H9 (cell line): ENCODE data around the gene ADARB2. TPM values are rescaled to one million over a fixed set of nuclear protein-coding genes. Genes with fewer than 3 reads are reported as not detected.

ENCODE experiments used
- DNase-seq: peaks from one replicate; pipeline ENCODE4 v3.0.0-alpha.2; 2017
- H2AFZ ChIP-seq: one replicate; pipeline ENCODE4 v1.6.1; 2013; ENCODE audit warnings: mild to moderate bottlenecking, low read length, control low read depth, moderate library complexity
- H2AK5ac ChIP-seq: 2 replicates; pipeline ENCODE4 v1.6.1; 2013; ENCODE audit warnings: low read length, control low read depth, mixed read lengths; ENCODE audit not compliant: insufficient read length
- H2BK120ac ChIP-seq: one replicate; pipeline ENCODE4 v1.6.1; 2013; ENCODE audit warnings: low read depth, mild to moderate bottlenecking, low read length, control low read depth, inconsistent platforms; ENCODE audit not compliant: poor library complexity, severe bottlenecking
- H2BK12ac ChIP-seq: 2 replicates; pipeline ENCODE4 v1.6.1; 2013; ENCODE audit warnings: low read length, control low read depth, mixed read lengths, low read depth; ENCODE audit not compliant: insufficient read length
- H2BK15ac ChIP-seq: 2 replicates; pipeline ENCODE4 v1.6.1; 2013; ENCODE audit warnings: low read depth, low read length, control low read depth
- H2BK20ac ChIP-seq: one replicate; pipeline ENCODE4 v1.6.1; 2013; ENCODE audit warnings: low read depth, mild to moderate bottlenecking, low read length, control low read depth, inconsistent platforms; ENCODE audit not compliant: poor library complexity, severe bottlenecking
- H2BK5ac ChIP-seq: 2 replicates; pipeline ENCODE4 v1.6.1; 2013; ENCODE audit warnings: low read length, control low read depth, mixed read lengths; ENCODE audit not compliant: insufficient read length
- H3K14ac ChIP-seq: 2 replicates; pipeline ENCODE4 v1.6.1; 2013; ENCODE audit warnings: low read length, control low read depth; ENCODE audit not compliant: insufficient read depth
- H3K18ac ChIP-seq: 2 replicates; pipeline ENCODE4 v1.6.1; 2013; ENCODE audit warnings: low read depth, mild to moderate bottlenecking, mixed read lengths, low read length, control low read depth; ENCODE audit not compliant: insufficient read length
- H3K23ac ChIP-seq: 2 replicates; pipeline ENCODE4 v1.6.1; 2013; ENCODE audit warnings: low read length, control low read depth, mixed read lengths, low read depth; ENCODE audit not compliant: insufficient read length
- H3K23me2 ChIP-seq: 2 replicates; pipeline ENCODE4 v1.6.1; 2013; ENCODE audit warnings: low read depth, mild to moderate bottlenecking, mixed read lengths, low read length, control low read depth; ENCODE audit not compliant: insufficient read length, poor library complexity, severe bottlenecking
- H3K27ac ChIP-seq: 2 replicates; pipeline ENCODE4 v1.5.1; 2013; ENCODE audit warnings: low read length, control low read depth, mixed read lengths, low read depth; ENCODE audit not compliant: insufficient read length
- H3K27me3 ChIP-seq: 2 replicates; pipeline ENCODE4 v1.6.1; 2013; ENCODE audit warnings: low read length, control low read depth, inconsistent platforms; ENCODE audit not compliant: insufficient read depth
- H3K4ac ChIP-seq: 2 replicates; pipeline ENCODE4 v1.6.1; 2013; ENCODE audit warnings: low read depth, mild to moderate bottlenecking, control low read depth, inconsistent platforms, low read length, moderate library complexity
- H3K4me1 ChIP-seq: 2 replicates; pipeline ENCODE4 v1.6.1; 2013; ENCODE audit warnings: low read length, control low read depth, inconsistent platforms; ENCODE audit not compliant: insufficient read depth
- H3K4me2 ChIP-seq: 2 replicates; pipeline ENCODE4 v1.6.1; 2013; ENCODE audit warnings: low read length, control low read depth, mixed read lengths; ENCODE audit not compliant: insufficient read length, insufficient read depth
- H3K56ac ChIP-seq: 2 replicates; pipeline ENCODE4 v1.6.1; 2013; ENCODE audit warnings: low read depth, mild to moderate bottlenecking, mixed read lengths, low read length, control low read depth; ENCODE audit not compliant: insufficient read length
- H3K79me1 ChIP-seq: 2 replicates; pipeline ENCODE4 v1.6.1; 2013; ENCODE audit warnings: low read depth, mild to moderate bottlenecking, moderate library complexity, low read length, control low read depth, inconsistent platforms; ENCODE audit not compliant: insufficient read depth, poor library complexity, severe bottlenecking
- H3K79me2 ChIP-seq: 2 replicates; pipeline ENCODE4 v1.6.1; 2013; ENCODE audit warnings: low read length, control low read depth, inconsistent platforms; ENCODE audit not compliant: insufficient read depth
- H3K9ac ChIP-seq: 2 replicates; pipeline ENCODE4 v1.6.1; 2013; ENCODE audit warnings: low read length, control low read depth, mixed read lengths; ENCODE audit not compliant: insufficient read length; ENCODE audit errors: extremely low read depth
- H3K9me3 ChIP-seq: one replicate; pipeline ENCODE4 v1.6.1; 2013; ENCODE audit warnings: low read depth, low read length, inconsistent platforms; ENCODE audit not compliant: control insufficient read depth
- H3T11ph ChIP-seq: one replicate; pipeline ENCODE4 v1.6.1; 2013; ENCODE audit warnings: mild to moderate bottlenecking, low read length, control low read depth, inconsistent platforms
- H4K20me1 ChIP-seq: one replicate; pipeline ENCODE4 v1.6.1; 2013; ENCODE audit not compliant: control insufficient read depth, insufficient read length, insufficient read depth
- H4K5ac ChIP-seq: 2 replicates; pipeline ENCODE4 v1.6.1; 2013; ENCODE audit warnings: low read depth, mild to moderate bottlenecking, mixed read lengths, low read length, control low read depth; ENCODE audit not compliant: insufficient read length
- H4K8ac ChIP-seq: replicated peaks from 2 replicates; pipeline ENCODE4 v1.6.1; 2013; ENCODE audit warnings: low read length, control low read depth, mixed read lengths, low read depth; ENCODE audit not compliant: insufficient read length
- H4K91ac ChIP-seq: 2 replicates; pipeline ENCODE4 v1.6.1; 2013; ENCODE audit warnings: low read depth, mild to moderate bottlenecking, moderate library complexity, mixed read lengths, low read length, control low read depth; ENCODE audit not compliant: insufficient read length
- H3K27ac Mint-ChIP-seq, 3 experiments: 2 replicates in 2 of 3; 3 replicates in 1 of 3; pipeline ENCODE4 v1.8.0; 2020 to 2021; ENCODE audit warnings: mixed read lengths in 3 of 3, mild to moderate bottlenecking in 1 of 3, moderate library complexity in 1 of 3
- H3K27me3 Mint-ChIP-seq: 2 replicates; pipeline ENCODE4 v1.8.0; 2021; ENCODE audit warnings: low read depth, mild to moderate bottlenecking, moderate library complexity, mixed read lengths
- H3K36me3 Mint-ChIP-seq, 3 experiments: 2 replicates in 2 of 3; 3 replicates in 1 of 3; pipeline ENCODE4 v1.8.0; 2020 to 2021; ENCODE audit warnings: low read depth in 3 of 3, mixed read lengths in 3 of 3; ENCODE audit not compliant: insufficient read depth in 1 of 3
- H3K4me1 Mint-ChIP-seq, 2 experiments: 2 replicates each; pipeline ENCODE4 v1.8.0; 2020; ENCODE audit warnings: mixed read lengths in 2 of 2
- H3K4me3 Mint-ChIP-seq, 2 experiments: 2 replicates in 1 of 2; 3 replicates in 1 of 2; pipeline ENCODE4 v1.8.0; 2020 to 2021; ENCODE audit warnings: mild to moderate bottlenecking in 2 of 2, mixed read lengths in 2 of 2, moderate library complexity in 1 of 2
- H3K9me3 Mint-ChIP-seq, 2 experiments: 2 replicates in 1 of 2; 3 replicates in 1 of 2; pipeline ENCODE4 v1.8.0; 2020; ENCODE audit warnings: mild to moderate bottlenecking in 2 of 2, mixed read lengths in 2 of 2, moderate library complexity in 1 of 2
- WGBS: extraction: QIAGEN DNeasy Blood & Tissue Kit; methylation state at CpG from one replicate; pipeline ENCODE4 v1.1.7; 2013; ENCODE audit warnings: missing lambda C conversion rate, low lambda C conversion rate, mixed read lengths; ENCODE audit not compliant: insufficient read length; ENCODE audit errors: extremely low coverage; 5-methylcytosine and 5-hydroxymethylcytosine counted together
- total RNA-seq: library from RNA; stranded (reverse); gene quantifications from 2 replicates; pipeline ENCODE4 v1.2.1, GENCODE V29; 2021
- TF ChIP-seq, protein P1 (sequence below): fragments of 200-600 bp; sonication (generic); conservative IDR thresholded peaks from 3 replicates; pipeline ENCODE4 v1.8.0; 2021; ENCODE audit warnings: antibody characterized with exemption, mild to moderate bottlenecking

Gene ADARB2
- total RNA-seq, 1 experiment from 2014 or later: 0.87 TPM

DNA sequence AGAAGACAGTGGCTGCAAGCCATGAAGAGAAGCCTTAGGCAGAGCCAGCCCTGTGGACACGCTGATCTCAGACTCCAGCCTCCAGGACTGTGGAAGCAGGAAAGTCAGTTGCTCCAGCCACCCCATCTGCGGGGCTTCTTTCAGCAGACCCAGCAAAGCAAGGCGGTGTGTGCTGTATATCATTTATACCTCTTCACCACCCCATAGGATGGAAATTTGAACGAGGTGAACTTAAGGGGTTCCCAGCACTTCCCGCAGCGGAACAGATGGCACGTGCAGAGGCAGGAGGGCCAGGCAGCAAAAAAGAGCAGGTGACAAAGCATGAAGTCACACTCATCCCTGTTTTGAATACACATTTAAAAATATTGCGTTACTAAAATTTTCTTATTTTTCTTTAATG is 159.4 kb downstream of the ADARB2 start:
- no peak overlapping the region for H3K9ac ChIP-seq
- no peak overlapping the region for H3K23ac ChIP-seq
- H4K5ac ChIP-seq: no peak overlapping the region
- no peak overlapping the region for H3T11ph ChIP-seq
- H3K27ac ChIP-seq: no peak overlapping the region
- H3K4me2 ChIP-seq: no peak overlapping the region
- no peak overlapping the region for H2BK20ac ChIP-seq
- no peaks in the 10 kb centered on the region for H4K20me1 ChIP-seq
- Mint-ChIP-seq H3K4me3 (no peak overlapping the region), H3K9me3 (no peaks in the 10 kb centered on the region), H3K4me1 (no peaks in the 10 kb centered on the region), H3K36me3 (no peaks in the 10 kb centered on the region), H3K27me3 (peaks cover 9% of the 10 kb centered on the region), H3K27ac (no peak overlapping the region)
- H3K27me3 ChIP-seq: no peaks in the 10 kb centered on the region
- H3K4ac ChIP-seq: no peak overlapping the region
- H2BK5ac ChIP-seq: no peak overlapping the region
- H4K8ac ChIP-seq: no peak overlapping the region
- no peak overlapping the region for H4K91ac ChIP-seq
- H3K4me1 ChIP-seq: no peaks in the 10 kb centered on the region
- no peaks in the 10 kb centered on the region for H3K79me2 ChIP-seq
- H3K79me1 ChIP-seq: no peaks in the 10 kb centered on the region
- no peak overlapping the region for H3K56ac ChIP-seq
- H2AFZ ChIP-seq: no peak overlapping the region
- H2AK5ac ChIP-seq: no peak overlapping the region
- H3K9me3 ChIP-seq: no peaks in the 10 kb centered on the region
- H2BK120ac ChIP-seq: no peak overlapping the region
- WGBS: no CpG with 5 or more reads among the region's 8 CpGs
- H2BK15ac ChIP-seq: no peak overlapping the region
- no peak overlapping the region for H2BK12ac ChIP-seq
- no peak overlapping the region for H3K14ac ChIP-seq
- no peak for DNase-seq
- no peaks in the 10 kb centered on the region for H3K23me2 ChIP-seq
- no peak overlapping the region for H3K18ac ChIP-seq
- TF ChIP-seq, protein P1, sequence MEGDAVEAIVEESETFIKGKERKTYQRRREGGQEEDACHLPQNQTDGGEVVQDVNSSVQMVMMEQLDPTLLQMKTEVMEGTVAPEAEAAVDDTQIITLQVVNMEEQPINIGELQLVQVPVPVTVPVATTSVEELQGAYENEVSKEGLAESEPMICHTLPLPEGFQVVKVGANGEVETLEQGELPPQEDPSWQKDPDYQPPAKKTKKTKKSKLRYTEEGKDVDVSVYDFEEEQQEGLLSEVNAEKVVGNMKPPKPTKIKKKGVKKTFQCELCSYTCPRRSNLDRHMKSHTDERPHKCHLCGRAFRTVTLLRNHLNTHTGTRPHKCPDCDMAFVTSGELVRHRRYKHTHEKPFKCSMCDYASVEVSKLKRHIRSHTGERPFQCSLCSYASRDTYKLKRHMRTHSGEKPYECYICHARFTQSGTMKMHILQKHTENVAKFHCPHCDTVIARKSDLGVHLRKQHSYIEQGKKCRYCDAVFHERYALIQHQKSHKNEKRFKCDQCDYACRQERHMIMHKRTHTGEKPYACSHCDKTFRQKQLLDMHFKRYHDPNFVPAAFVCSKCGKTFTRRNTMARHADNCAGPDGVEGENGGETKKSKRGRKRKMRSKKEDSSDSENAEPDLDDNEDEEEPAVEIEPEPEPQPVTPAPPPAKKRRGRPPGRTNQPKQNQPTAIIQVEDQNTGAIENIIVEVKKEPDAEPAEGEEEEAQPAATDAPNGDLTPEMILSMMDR: no peak
